Central memory CD8-positive, alpha-beta T cell (primary cell): Measurements from ENCODE around the gene EQTN.

Experiments
- ATAC-seq: fragments of 150-1000 bp; cut with Tn5 transposase; replicated peaks from 2 replicates; pipeline ENCODE4 v1.10.0; 2022; ENCODE audit warnings: mild to moderate bottlenecking, moderate FRiP score, moderate number of reproducible peaks; ENCODE audit not compliant: poor library complexity, severe bottlenecking; ENCODE audit errors: extremely low read depth
- DNase-seq, 2 donors: peaks; one replicate each; pipeline ENCODE4 v3.0.0; 2021; ENCODE audit warnings: low spot score in 2 of 2
- H3K27ac Mint-ChIP-seq: one replicate; pipeline ENCODE4 v1.8.0; 2022; ENCODE audit warnings: low read depth, mild to moderate bottlenecking, moderate library complexity, mixed read lengths
- H3K27me3 Mint-ChIP-seq: one replicate; pipeline ENCODE4 v1.8.0; 2022; ENCODE audit warnings: mixed read lengths
- H3K36me3 Mint-ChIP-seq: one replicate; pipeline ENCODE4 v1.8.0; 2022; ENCODE audit warnings: mild to moderate bottlenecking, moderate library complexity, mixed read lengths; ENCODE audit not compliant: insufficient read depth
- H3K4me1 Mint-ChIP-seq: one replicate; pipeline ENCODE4 v1.8.0; 2022; ENCODE audit warnings: mixed read lengths
- H3K4me3 Mint-ChIP-seq: one replicate; pipeline ENCODE4 v1.8.0; 2022; ENCODE audit warnings: mild to moderate bottlenecking, moderate library complexity, mixed read lengths
- H3K9me3 Mint-ChIP-seq: one replicate; pipeline ENCODE4 v1.8.0; 2022; ENCODE audit warnings: mixed read lengths

The EQTN gene

DNA sequence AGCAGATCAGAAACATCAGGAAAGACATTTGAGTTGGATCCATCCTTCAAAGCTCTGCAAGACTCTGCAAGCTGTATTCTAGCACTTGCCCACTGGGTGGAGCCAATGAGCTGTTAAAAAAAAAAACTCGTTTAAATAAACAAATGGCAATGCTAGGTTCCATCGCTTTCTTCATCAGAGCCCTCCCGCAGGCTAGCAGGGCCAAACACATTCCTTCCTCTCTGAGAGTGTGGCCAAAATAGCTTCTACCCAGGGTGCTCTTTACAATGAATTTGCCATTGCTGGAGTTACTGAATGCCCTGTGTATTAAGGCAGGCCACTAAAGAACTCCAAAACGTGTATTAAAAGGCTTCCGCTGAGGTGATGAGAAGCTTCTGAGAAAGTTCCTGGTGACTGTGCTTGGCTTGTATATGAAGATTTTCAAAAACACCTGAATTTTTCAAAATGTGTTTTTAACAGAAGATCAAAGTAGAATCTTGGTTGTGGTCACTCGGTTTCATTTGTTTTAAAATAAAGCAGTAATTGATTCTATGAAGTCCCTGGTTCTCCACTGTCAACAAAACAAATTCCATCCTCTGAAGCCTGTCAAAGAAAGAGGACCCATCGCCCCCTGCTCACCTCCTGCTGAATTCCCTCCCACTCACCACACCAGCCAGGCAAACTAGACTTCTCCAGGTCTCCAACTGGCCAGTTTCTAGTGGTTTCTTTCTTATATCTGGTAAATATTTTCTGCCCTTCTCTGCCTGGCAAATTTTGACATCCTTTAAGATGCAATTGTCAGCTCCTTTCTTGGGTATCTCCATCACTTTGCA lies 36.5 kb upstream of the EQTN start:
- Mint-ChIP-seq H3K27me3 (no peaks in the 10 kb centered on the region), H3K4me1 (no peaks in the 10 kb centered on the region), H3K9me3 (no peaks in the 10 kb centered on the region), H3K36me3 (no peaks in the 10 kb centered on the region), H3K27ac (no peak overlapping the region), H3K4me3 (no peak overlapping the region)
- DNase-seq (peak; percentile 27 to 36), ATAC-seq (peak; percentile 36)

DNA sequence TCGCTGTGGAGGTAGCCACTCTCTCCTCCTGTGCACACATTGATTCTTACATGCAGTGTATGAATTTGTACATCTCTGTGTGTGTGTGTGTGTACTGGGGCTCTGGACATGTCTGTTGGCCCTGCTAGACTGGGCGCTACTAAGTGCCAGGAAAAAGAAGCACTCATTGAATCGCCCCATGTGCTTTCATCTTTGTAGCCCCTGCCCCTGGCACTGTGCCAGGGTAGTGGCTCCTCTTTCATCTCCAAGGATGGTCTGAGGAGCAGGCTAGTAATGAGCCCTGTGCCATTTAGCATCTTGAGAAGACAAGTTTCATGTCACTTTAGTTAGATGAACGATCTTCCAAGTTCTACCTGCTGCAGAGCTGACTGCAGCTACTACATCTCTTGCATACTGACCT lies 34.4 kb upstream of the EQTN start:
- peaks cover 20% of the 10 kb centered on the region for H3K27me3 Mint-ChIP-seq
- no peak overlapping the region for H3K27ac Mint-ChIP-seq
- H3K36me3 Mint-ChIP-seq: no peaks in the 10 kb centered on the region
- no peak overlapping the region for H3K4me3 Mint-ChIP-seq
- H3K9me3 Mint-ChIP-seq: no peaks in the 10 kb centered on the region
- ATAC-seq (no peak), DNase-seq (no peak)
- no peaks in the 10 kb centered on the region for H3K4me1 Mint-ChIP-seq

DNA sequence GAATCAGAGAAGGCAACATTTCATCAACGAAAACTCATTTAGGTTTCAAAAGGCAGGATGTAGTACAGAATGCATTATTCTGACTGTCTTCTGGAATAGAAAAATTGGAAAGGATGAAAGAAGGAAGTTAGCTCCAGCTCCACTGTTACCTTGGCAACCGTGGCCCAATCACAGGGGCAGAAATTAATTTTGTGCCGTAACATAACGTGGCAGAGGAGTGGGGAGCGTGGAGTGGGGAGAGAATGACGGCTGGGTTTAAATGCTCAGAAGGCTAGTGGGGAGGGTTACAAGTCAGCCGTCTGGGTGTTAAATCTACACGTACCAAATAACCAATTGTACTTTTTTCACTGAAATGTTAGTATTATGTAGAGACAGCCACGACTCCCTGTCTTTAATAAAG lies 32.3 kb upstream of the EQTN start:
- Mint-ChIP-seq H3K9me3 (no peaks in the 10 kb centered on the region), H3K4me1 (no peaks in the 10 kb centered on the region), H3K36me3 (no peaks in the 10 kb centered on the region), H3K4me3 (no peak overlapping the region), H3K27ac (no peak overlapping the region), H3K27me3 (peaks cover 28% of the 10 kb centered on the region)
- DNase-seq (no peak), ATAC-seq (no peak)

DNA sequence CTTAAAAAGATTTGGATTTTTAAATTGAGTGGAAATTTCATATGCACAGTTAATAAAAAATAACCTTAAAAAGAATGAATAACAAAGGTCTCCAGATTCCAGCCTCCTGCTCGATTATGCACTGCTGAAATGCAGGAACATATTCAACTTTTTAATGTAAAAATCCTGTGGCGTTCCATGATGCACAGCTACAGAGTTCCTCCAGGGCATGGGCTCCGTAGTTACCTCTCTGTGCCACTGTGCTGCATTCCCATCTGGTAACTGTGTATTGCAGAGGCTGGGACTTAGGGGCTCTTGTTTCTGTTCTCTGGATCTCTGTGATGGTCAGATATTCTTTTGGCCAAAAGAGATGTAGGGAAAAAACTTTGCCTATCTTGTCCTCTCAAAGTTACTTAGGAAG lies 31.5 kb upstream of the EQTN start:
- no peaks in the 10 kb centered on the region for H3K9me3 Mint-ChIP-seq
- H3K4me1 Mint-ChIP-seq: no peaks in the 10 kb centered on the region
- no peak for ATAC-seq
- H3K27ac Mint-ChIP-seq: no peak overlapping the region
- peaks cover 31% of the 10 kb centered on the region for H3K27me3 Mint-ChIP-seq
- H3K36me3 Mint-ChIP-seq: no peaks in the 10 kb centered on the region
- no peak overlapping the region for H3K4me3 Mint-ChIP-seq
- no peak for DNase-seq

DNA sequence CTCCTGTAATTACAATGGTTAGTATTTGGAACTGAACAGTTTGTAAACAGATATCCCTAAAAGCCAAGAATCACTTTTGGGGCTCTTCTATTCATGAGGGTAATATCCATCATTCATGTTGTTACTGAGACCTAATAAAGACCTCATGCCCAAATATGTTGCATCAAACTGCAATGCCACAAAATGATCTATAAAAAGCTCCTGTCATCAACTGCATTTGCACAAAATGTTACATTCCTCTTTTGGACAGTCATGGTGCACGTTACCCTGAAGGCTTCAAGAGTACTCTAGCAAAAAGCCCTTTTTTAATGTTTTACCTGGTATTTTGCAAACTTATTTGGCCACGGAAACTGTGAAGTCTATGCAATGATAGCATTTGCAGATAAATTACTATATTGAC lies 14.2 kb upstream of the EQTN start:
- Mint-ChIP-seq H3K27me3 (no peaks in the 10 kb centered on the region), H3K36me3 (no peaks in the 10 kb centered on the region), H3K9me3 (no peaks in the 10 kb centered on the region), H3K27ac (no peak overlapping the region), H3K4me1 (no peaks in the 10 kb centered on the region), H3K4me3 (no peak overlapping the region)
- ATAC-seq: no peak
- no peak for DNase-seq

DNA sequence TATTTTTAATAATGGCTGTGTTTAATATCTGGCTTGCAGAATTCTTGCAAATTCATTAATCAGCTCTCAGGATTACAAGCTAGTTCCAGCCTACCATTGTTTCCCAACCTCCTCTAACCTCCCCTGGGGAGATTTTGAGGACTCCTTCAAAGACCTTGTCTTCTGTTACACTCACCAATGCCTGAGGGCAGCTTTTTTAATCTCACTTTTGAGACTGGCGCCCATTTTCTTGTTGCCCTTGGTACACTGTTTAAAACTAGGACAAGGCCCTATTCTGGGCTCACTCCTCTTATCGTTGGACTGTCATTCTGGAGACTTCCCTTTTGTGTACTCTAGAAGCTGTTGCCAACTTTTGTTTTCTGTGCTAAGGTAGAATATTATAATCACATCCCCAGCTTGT lies 13.6 kb upstream of the EQTN start:
- Mint-ChIP-seq H3K36me3 (no peaks in the 10 kb centered on the region), H3K4me3 (no peak overlapping the region), H3K9me3 (no peaks in the 10 kb centered on the region), H3K4me1 (no peaks in the 10 kb centered on the region), H3K27me3 (peaks cover 2% of the 10 kb centered on the region), H3K27ac (no peak overlapping the region)
- DNase-seq (no peak), ATAC-seq (no peak)

DNA sequence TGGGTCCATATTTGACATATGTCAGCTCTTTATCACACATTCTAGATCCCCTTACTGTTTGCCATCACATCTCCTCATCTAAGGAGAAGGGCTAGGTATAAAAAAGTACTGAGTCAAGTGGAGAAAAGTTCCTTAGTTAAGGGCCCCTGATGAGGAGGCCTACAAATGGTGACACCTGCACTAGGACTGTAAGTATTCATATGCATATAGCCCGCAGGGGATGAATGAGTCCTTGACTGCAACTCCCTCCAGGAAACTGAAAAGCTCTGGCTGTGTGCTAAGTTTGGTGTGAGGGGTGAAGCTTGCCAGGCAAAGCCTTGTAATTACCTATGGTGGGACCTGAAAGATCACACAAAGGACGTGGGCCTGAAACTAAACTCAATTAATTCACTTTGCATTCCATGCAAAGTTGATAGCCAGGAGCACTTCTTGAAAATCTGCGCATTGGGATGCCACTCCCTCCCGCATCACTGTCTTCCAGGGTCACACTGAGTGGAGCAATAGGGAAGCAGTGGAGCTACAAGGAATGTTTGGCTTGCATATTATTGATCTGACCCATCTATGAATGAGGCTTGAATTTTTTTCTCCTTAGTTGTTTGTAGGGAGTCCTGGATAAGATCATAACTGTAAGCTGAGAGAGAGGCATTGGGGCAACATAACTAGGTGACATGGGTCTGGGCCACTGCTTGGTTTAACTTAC lies 11.9 kb upstream of the EQTN start:
- Mint-ChIP-seq H3K4me1 (no peaks in the 10 kb centered on the region), H3K36me3 (no peaks in the 10 kb centered on the region), H3K27ac (no peak overlapping the region), H3K27me3 (peaks cover 7% of the 10 kb centered on the region), H3K4me3 (no peak overlapping the region), H3K9me3 (no peaks in the 10 kb centered on the region)
- ATAC-seq (no peak), DNase-seq (no peak)

DNA sequence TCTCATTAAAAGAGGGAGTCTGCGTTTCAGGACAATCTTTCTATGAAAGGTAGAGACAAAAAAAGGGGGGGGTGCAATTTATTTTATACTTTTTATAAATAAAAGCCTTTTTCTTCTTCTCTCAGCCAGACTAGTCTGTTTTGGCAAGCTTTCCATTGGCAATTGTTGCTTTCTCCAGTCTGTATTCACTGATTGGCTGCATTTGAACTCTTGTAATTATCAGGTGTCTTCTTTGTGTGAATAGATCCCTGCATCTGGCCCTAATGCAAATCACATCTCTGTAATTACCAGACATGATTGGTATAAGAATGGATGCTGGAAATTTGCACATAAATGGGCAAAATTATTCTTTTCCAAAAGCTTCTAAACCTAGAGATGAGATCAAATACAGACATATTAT lies 7.6 kb upstream of the EQTN start:
- no peak overlapping the region for H3K27ac Mint-ChIP-seq
- H3K36me3 Mint-ChIP-seq: no peaks in the 10 kb centered on the region
- H3K9me3 Mint-ChIP-seq: no peaks in the 10 kb centered on the region
- ATAC-seq (no peak), DNase-seq (no peak)
- no peaks in the 10 kb centered on the region for H3K4me1 Mint-ChIP-seq
- no peak overlapping the region for H3K4me3 Mint-ChIP-seq
- H3K27me3 Mint-ChIP-seq: peaks cover 7% of the 10 kb centered on the region

DNA sequence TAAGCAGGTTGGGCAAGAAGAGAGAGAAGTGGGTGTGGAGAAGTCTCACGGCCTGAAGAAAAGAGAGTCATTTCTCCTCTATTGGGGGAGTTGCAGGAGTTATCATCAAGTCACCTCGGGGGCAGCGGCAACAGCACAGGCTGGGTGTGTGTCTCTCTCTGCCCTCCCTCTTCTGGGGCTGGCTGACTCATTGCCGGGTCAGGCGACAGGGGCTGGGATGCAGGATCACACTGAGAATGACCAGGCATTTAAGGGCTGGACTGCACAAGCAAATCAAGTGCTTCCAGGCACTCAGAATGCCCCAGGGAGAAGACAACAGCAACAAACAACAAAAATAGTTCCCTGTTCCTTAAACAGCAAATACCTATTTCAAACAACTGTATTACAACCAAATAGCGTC lies 6.3 kb upstream of the EQTN start:
- ATAC-seq: no peak
- no peaks in the 10 kb centered on the region for H3K4me1 Mint-ChIP-seq
- peaks cover 7% of the 10 kb centered on the region for H3K27me3 Mint-ChIP-seq
- no peak for DNase-seq
- no peaks in the 10 kb centered on the region for H3K9me3 Mint-ChIP-seq
- H3K36me3 Mint-ChIP-seq: no peaks in the 10 kb centered on the region
- H3K4me3 Mint-ChIP-seq: no peak overlapping the region
- no peak overlapping the region for H3K27ac Mint-ChIP-seq

DNA sequence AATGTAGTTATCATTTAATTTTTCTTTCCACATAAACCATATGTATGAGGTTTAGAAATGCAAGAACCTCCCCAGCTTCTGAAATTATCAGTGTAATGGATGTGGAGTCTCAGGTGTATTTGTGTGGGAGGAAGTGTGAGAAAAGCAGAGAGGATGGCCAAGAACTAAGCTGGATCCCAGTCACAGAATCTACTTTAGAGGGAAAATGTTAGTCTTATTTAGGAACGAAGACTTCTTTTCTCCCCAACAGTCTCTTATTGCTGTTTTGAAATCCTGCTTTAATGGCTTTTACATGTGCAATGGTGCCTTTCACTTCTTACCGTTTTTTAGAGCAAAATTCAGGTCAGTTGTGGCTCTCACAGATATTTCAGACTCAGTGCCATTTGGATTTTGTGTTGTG lies 3.0 kb downstream of the EQTN start:
- no peak overlapping the region for H3K4me3 Mint-ChIP-seq
- no peaks in the 10 kb centered on the region for H3K4me1 Mint-ChIP-seq
- no peaks in the 10 kb centered on the region for H3K9me3 Mint-ChIP-seq
- DNase-seq (no peak), ATAC-seq (no peak)
- no peaks in the 10 kb centered on the region for H3K36me3 Mint-ChIP-seq
- H3K27ac Mint-ChIP-seq: no peak overlapping the region
- no peaks in the 10 kb centered on the region for H3K27me3 Mint-ChIP-seq

DNA sequence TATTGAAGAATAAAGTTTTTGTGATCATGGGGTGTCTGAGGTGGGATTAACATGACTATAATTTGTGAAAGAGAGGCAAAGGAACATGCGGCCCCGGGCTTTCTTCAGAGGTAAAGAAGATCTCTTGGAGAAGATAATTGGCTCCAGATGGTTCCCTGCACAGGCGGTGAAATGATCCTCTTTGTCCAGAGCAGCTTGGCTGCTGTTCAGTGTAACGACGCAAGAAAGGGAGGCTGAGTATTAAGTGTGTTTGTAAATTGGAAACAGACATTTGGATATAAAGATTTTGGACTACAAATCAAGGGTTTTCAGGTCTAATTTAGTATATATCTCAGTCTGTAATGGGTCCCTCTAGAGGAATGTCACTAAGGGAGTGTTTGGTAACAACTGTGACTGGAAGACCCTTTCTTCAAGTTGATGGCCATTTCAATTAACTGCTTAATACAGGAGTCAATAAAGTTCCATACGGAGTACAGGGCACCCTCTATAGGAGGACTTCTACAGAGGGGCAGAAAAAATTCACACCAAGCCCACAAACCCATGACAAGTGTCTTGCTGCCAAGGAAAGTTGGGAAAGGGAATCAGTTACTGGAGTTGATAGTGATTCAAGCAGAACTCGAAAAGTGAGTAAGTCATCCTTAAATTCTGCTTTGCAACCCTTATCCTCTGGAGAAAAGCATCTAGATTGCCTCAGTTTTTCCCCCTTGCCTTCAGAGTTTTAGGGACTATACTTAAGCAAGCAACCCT lies 4.1 kb downstream of the EQTN start:
- no peaks in the 10 kb centered on the region for H3K4me1 Mint-ChIP-seq
- no peak overlapping the region for H3K4me3 Mint-ChIP-seq
- H3K27ac Mint-ChIP-seq: no peak overlapping the region
- no peaks in the 10 kb centered on the region for H3K27me3 Mint-ChIP-seq
- no peaks in the 10 kb centered on the region for H3K36me3 Mint-ChIP-seq
- no peaks in the 10 kb centered on the region for H3K9me3 Mint-ChIP-seq
- no peak for ATAC-seq
- no peak for DNase-seq

DNA sequence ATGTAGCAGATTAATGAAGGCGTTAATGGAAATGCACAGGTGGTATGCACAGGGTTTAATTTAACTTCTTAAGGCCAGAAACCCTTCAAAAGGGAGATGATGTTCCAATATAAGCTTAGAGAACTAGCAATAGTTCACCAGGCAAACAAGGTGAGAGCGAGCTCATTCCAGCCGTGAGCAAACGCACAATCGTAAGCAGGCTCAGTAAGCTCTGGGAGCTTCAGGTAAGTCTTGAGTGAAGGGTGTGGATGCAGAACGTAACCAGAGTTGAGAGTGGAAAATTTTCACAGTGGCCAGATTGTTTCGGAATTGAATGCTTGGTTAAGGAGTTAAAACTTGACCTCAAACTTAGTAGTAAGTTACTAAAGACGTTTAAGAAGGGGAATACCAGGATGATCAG lies 5.7 kb downstream of the EQTN start:
- Mint-ChIP-seq H3K27ac (no peak overlapping the region), H3K9me3 (no peaks in the 10 kb centered on the region), H3K27me3 (peaks cover 3% of the 10 kb centered on the region), H3K4me3 (no peak overlapping the region), H3K4me1 (no peaks in the 10 kb centered on the region), H3K36me3 (no peaks in the 10 kb centered on the region)
- DNase-seq (no peak), ATAC-seq (no peak)

DNA sequence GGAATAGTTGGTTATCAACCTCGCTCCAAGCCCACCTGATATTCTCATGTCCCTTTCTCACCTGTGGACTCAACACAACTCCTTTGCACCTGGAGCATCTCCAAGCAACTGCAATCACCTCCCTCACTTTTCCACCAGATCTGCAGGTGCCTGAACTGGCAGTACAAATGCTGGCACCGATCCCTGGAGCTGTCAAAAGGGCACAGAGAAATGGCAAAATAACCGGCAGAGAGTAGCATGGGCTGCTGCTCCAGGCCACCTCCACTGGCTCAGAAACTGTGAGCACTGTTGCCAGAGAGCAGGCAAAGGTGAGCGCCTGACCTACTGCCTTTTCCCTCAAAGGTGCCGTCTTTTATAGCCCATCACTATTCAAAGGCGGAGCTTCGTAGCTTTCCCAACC lies 14.7 kb downstream of the EQTN start:
- H3K27ac Mint-ChIP-seq: no peak overlapping the region
- no peaks in the 10 kb centered on the region for H3K4me1 Mint-ChIP-seq
- DNase-seq (no peak), ATAC-seq (no peak)
- no peak overlapping the region for H3K4me3 Mint-ChIP-seq
- H3K27me3 Mint-ChIP-seq: peaks cover 8% of the 10 kb centered on the region
- no peaks in the 10 kb centered on the region for H3K36me3 Mint-ChIP-seq
- H3K9me3 Mint-ChIP-seq: no peaks in the 10 kb centered on the region
